Lower lobe of right lung (tissue), 2 donors: ENCODE measurements around the gene SH3RF3. TPM values are rescaled to one million over a fixed set of nuclear protein-coding genes. Genes with fewer than 3 reads are reported as not detected.

ENCODE experiments used
- ATAC-seq, 2 donors: fragments of 200-7000 bp; cut with Tn5 transposase; one replicate each; pipeline ENCODE4 v1.9.1; 2020 to 2022; ENCODE audit warnings: mild to moderate bottlenecking in 2 of 2, moderate library complexity in 2 of 2
- DNase-seq: peaks from one replicate; pipeline ENCODE4 v3.0.0-alpha.2; 2020
- H3K27ac ChIP-seq: fragments of 200-600 bp; one replicate; pipeline ENCODE4 v1.8.0; 2022
- H3K27me3 ChIP-seq: fragments of 200-600 bp; one replicate; pipeline ENCODE4 v1.8.0; 2022; ENCODE audit warnings: low read depth
- H3K36me3 ChIP-seq: fragments of 200-600 bp; one replicate; pipeline ENCODE4 v1.8.0; 2022; ENCODE audit warnings: mild to moderate bottlenecking
- H3K4me1 ChIP-seq: fragments of 200-600 bp; one replicate; pipeline ENCODE4 v1.8.0; 2022
- H3K4me3 ChIP-seq: fragments of 200-600 bp; one replicate; pipeline ENCODE4 v1.8.0; 2022; ENCODE audit warnings: mild to moderate bottlenecking
- H3K9me3 ChIP-seq: fragments of 200-600 bp; one replicate; pipeline ENCODE4 v1.8.0; 2022
- CTCF ChIP-seq: fragments of 200-600 bp; IDR thresholded peaks from one replicate; pipeline ENCODE4 v1.8.0; 2022; ENCODE audit warnings: antibody characterized with exemption, mild to moderate bottlenecking
- intact Hi-C: fragments of 100-400 bp; cut with DNase I; formaldehyde crosslinking; loops from one replicate; pipeline ENCODE4 v1.11.0; 2022
- total RNA-seq: library from RNA; stranded (reverse); fragmentation: NEBNext Ultra II Directional; extraction: Animal tissue kit (Norgen Biotek cat#: 25700); gene quantifications from one replicate; pipeline ENCODE4 v1.2.1, GENCODE V29; 2021
- donor health status: DM: no; HTN: yes; CAD: no; lungs with severe emphysema.

SH3RF3 gene
- total RNA-seq, 1 donor from 2014 or later = 5.7 TPM

GRCh38 chr2:109294523-109294922 lies 165.5 kb downstream of the SH3RF3 start:
- ATAC-seq (no peak), DNase-seq (no peak)
- Histone ChIP-seq H3K27me3 (no peaks in the 10 kb centered on the region), H3K27ac (no peak overlapping the region), H3K4me3 (no peak overlapping the region), H3K9me3 (no peaks in the 10 kb centered on the region), H3K36me3 (no peaks in the 10 kb centered on the region), H3K4me1 (no peaks in the 10 kb centered on the region)
- TF ChIP-seq CTCF = no peak
- intact Hi-C loops = no loop called here

DNA sequence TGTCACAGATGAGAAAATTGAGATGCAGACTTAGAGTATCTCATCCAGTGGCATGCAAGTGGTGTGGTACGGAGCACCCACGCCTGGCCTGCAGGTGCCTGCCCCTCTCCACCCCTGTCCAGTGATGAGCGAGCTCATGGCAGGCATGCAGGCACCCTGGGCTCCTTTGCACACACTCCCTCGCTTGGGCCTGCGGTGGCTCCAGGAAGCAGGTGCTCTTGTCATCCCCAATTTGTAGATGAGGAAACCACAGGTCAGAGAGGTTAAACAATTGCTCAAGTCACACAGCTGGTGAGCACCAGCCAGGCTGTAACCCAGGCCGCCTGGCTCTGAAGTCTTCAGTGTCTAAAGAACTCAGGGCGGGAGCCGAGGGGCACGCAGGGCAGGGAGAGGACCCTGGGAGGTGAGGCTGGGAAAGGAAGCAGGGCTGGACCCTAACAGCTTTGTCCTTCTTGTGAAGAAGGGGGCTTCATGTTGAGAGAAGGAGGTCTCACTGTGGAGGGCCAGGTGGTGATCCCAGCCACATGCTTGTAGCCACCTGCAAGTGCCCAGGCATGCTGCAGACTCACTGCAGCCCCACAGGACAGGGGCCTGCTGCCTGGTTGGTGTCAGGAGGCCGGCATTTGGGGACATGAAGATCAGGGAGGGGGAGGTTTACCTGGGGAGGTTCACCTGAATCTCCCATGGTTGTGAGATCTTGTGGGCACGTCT lies 166.2 kb downstream of the SH3RF3 start:
- Histone ChIP-seq H3K27me3 (no peaks in the 10 kb centered on the region), H3K36me3 (no peaks in the 10 kb centered on the region), H3K9me3 (no peaks in the 10 kb centered on the region), H3K27ac (no peak overlapping the region), H3K4me3 (no peak overlapping the region), H3K4me1 (no peaks in the 10 kb centered on the region)
- no peak for DNase-seq
- no peak for TF ChIP-seq CTCF
- intact Hi-C loops = no loop called here
- no peak for ATAC-seq

DNA sequence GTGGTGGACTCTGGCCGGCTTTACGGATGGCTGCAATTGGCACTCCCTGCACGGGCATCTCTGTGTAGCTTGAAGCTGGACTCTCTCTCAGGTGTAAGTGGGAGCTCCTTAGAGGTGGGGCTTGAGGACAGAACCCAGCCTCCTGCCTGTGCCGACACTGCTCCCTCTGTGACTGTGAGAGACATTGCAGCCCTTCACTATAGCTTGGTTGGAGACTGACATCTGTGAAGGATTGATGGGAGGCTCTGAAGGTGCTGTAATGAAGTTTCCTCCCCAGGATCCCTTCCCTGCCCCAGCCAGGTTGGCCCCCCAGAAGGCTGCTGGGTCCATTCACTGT lies 166.7 kb downstream of the SH3RF3 start:
- DNase-seq (no peak), ATAC-seq (no peak)
- no peak overlapping the region for H3K4me3 ChIP-seq
- H3K36me3 ChIP-seq = no peaks in the 10 kb centered on the region
- H3K27me3 ChIP-seq = no peaks in the 10 kb centered on the region
- intact Hi-C loops = no loop called here
- TF ChIP-seq CTCF = no peak
- H3K9me3 ChIP-seq = no peaks in the 10 kb centered on the region
- no peaks in the 10 kb centered on the region for H3K4me1 ChIP-seq
- no peak overlapping the region for H3K27ac ChIP-seq

DNA sequence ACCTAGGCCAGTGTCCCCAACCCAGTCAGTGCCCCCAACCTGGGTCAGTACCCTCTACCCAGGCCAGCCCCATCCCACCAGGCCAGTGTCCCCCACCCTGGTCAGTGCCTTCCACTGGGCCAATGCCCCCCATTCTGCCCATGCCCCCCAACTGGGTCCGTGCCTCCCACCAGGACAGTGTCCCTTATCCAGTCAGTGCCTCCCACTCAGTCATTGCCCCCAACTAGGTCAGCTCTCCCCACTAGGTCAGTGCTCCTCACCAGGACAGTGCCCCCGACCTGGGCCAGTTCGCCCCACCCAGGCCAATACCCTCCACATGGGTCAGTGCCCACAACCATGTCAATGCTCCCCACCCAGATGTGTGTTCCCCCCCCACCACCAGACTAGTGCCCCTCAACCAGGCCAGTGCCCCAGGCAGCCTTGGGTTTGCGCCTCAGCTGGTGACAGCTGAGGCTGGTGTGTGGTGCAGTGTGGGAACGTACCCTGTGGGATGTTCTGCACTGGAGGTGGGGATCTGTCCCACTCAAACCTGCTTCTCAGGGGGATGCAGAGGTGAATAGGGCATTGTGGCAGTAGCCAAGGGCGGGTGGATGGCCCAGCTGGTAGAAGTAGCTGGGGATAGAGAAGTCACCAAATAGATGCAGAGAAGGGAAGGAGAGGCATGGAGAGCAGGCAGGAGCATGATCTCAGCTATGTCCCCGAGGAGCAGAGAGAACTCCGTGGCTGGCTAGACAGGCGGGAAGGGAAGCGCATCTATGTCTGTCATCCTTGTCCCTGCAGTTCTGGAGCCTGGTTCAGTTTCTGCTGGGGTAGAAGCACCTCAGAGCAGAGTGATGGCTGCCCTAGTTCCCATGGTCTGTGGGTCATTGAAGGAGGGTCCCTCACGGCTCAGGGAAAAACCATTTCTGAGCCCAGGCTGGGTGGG lies 168.8 kb downstream of the SH3RF3 start:
- H3K9me3 ChIP-seq = no peaks in the 10 kb centered on the region
- intact Hi-C loops = no loop called here
- H3K4me1 ChIP-seq = no peaks in the 10 kb centered on the region
- DNase-seq (no peak), ATAC-seq (no peak)
- no peak overlapping the region for H3K27ac ChIP-seq
- no peak overlapping the region for H3K4me3 ChIP-seq
- TF ChIP-seq CTCF = no peak
- H3K36me3 ChIP-seq = no peaks in the 10 kb centered on the region
- H3K27me3 ChIP-seq = no peaks in the 10 kb centered on the region

DNA sequence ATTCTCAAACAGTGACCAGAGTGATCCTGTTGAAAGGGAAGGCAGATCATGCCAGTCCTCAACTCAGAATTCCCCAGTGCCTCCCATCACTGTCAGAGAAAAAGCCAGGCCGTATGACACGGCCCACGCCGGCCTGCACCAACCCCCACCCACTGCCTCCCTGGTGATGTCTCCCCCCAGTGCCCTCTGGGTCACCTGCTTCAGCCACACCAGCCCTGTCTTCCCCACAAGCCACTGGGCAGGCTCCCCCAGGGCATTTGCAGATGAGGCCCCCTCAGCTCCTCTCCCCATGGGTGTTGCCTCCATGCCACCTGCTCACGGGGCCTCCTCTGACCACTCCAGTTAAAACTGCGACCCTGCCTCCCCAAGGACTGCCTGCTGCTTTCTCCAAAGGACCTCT lies 169.8 kb downstream of the SH3RF3 start:
- Histone ChIP-seq H3K27me3 (no peaks in the 10 kb centered on the region), H3K27ac (peak overlapping the region; percentile 7), H3K9me3 (no peaks in the 10 kb centered on the region), H3K4me1 (peaks cover 3% of the 10 kb centered on the region), H3K36me3 (no peaks in the 10 kb centered on the region), H3K4me3 (no peak overlapping the region)
- no peak for ATAC-seq
- TF ChIP-seq CTCF = no peak
- no peak for DNase-seq
- intact Hi-C loops = no loop called here
